Islet of Langerhans (tissue), 1 donor: ENCODE results near the gene CSK.

Experiments
- FAIRE-seq: peaks from one replicate; lab custom pipeline; 2011; peaks lifted over from hg19 to GRCh38; lab: Jason Lieb, UNC

CSK gene

GRCh38 chr15:74826364-74826819, 44.5 kb downstream of the CSK start, which contains the start of gene CPLX3:
Gene CPLX3, plus strand, starts transcription at chr15:74826627. Its CDS starts 77 bp downstream, at chr15:74826704.
- no peak for FAIRE-seq

GRCh38 chr15:74826921-74827320, 45.0 kb downstream of the CSK start:
- no peak for FAIRE-seq

GRCh38 chr15:74827614-74828013, 45.7 kb downstream of the CSK start:
- no peak for FAIRE-seq

GRCh38 chr15:74828835-74829234, 47.0 kb downstream of the CSK start:
- FAIRE-seq = peak; percentile 55

- FAIRE-seq = no peak
These were observed 47.6 kb downstream of the CSK start for GRCh38 chr15:74829486-74829885.

GRCh38 chr15:74829991-74830390, 48.1 kb downstream of the CSK start:
- FAIRE-seq = no peak

- FAIRE-seq = no peak
These were observed 49.0 kb downstream of the CSK start for GRCh38 chr15:74830868-74831267.

GRCh38 chr15:74831813-74832495, 50.1 kb downstream of the CSK start:
- FAIRE-seq = no peak

GRCh38 chr15:74832826-74833225, 50.9 kb downstream of the CSK start:
- no peak for FAIRE-seq

GRCh38 chr15:74833376-74834107, 51.7 kb downstream of the CSK start:
- FAIRE-seq = no peak

GRCh38 chr15:74835312-74835823, 53.5 kb downstream of the CSK start:
- no peak for FAIRE-seq

- no peak for FAIRE-seq
These were observed 55.0 kb downstream of the CSK start for GRCh38 chr15:74836846-74837245.

GRCh38 chr15:74837482-74838136, 55.7 kb downstream of the CSK start:
- FAIRE-seq = no peak

- no peak for FAIRE-seq
These were observed 56.2 kb downstream of the CSK start for GRCh38 chr15:74838137-74838516.

- FAIRE-seq = no peak
These were observed 57.1 kb downstream of the CSK start for GRCh38 chr15:74838746-74839525.

- no peak for FAIRE-seq
These were observed 57.9 kb downstream of the CSK start for GRCh38 chr15:74839526-74840395.

- no peak for FAIRE-seq
These were observed 59.2 kb downstream of the CSK start for GRCh38 chr15:74840851-74841775.

GRCh38 chr15:74841891-74842373, 60.1 kb downstream of the CSK start:
- FAIRE-seq = no peak

- no peak for FAIRE-seq
These were observed 60.9 kb downstream of the CSK start, which contains the start of gene ULK3 for GRCh38 chr15:74842581-74843444. Gene ULK3, minus strand, starts transcription at chr15:74843156. Its CDS starts 51 bp downstream, at chr15:74843105.
